ENCODE data around the gene CASZ1.
A peak's percentile ranks its signal among the peaks of the same experiment; 100 is the strongest.

The CASZ1 gene

GRCh38 chr1:10704368-10704882 is 92.0 kb downstream of the CASZ1 start:
- no peak for DNase-seq (ENCODE audit: low read depth)

- DNase-seq (ENCODE audit: low read depth), result no peak
Observed at GRCh38 chr1:10703702-10704101, 92.7 kb downstream of the CASZ1 start.

GRCh38 chr1:10701145-10701544 is 95.3 kb downstream of the CASZ1 start:
- no peak for DNase-seq (ENCODE audit: low read depth)

GRCh38 chr1:10699470-10699835 is 97.0 kb downstream of the CASZ1 start:
- DNase-seq (ENCODE audit: low read depth), result no peak

GRCh38 chr1:10698726-10699469 is 97.5 kb downstream of the CASZ1 start:
- no peak for DNase-seq (ENCODE audit: low read depth)

- DNase-seq (ENCODE audit: low read depth), result no peak
Observed at GRCh38 chr1:10697621-10698160, 98.8 kb downstream of the CASZ1 start.

GRCh38 chr1:10696977-10697376 is 99.5 kb downstream of the CASZ1 start:
- DNase-seq (ENCODE audit: low read depth), result no peak

- DNase-seq (ENCODE audit: low read depth), result peak; percentile 40
Observed at GRCh38 chr1:10694633-10695627, 101.5 kb downstream of the CASZ1 start.

GRCh38 chr1:10694274-10694632 is 102.2 kb downstream of the CASZ1 start:
- no peak for DNase-seq (ENCODE audit: low read depth)

GRCh38 chr1:10693497-10694273 is 102.8 kb downstream of the CASZ1 start:
- DNase-seq (ENCODE audit: low read depth), result no peak

GRCh38 chr1:10693152-10693496 is 103.3 kb downstream of the CASZ1 start:
- DNase-seq (ENCODE audit: low read depth), result no peak

- peak; percentile 26 for DNase-seq (ENCODE audit: low read depth)
Observed at GRCh38 chr1:10692401-10693021, 103.9 kb downstream of the CASZ1 start.

GRCh38 chr1:10691740-10692125 is 104.7 kb downstream of the CASZ1 start:
- DNase-seq (ENCODE audit: low read depth), result no peak

GRCh38 chr1:10691075-10691739 is 105.2 kb downstream of the CASZ1 start:
- no peak for DNase-seq (ENCODE audit: low read depth)

GRCh38 chr1:10690484-10690883 is 106.0 kb downstream of the CASZ1 start:
- DNase-seq (ENCODE audit: low read depth), result no peak

GRCh38 chr1:10688409-10688786 is 108.0 kb downstream of the CASZ1 start:
- DNase-seq (ENCODE audit: low read depth), result no peak

- no peak for DNase-seq (ENCODE audit: low read depth)
Observed at GRCh38 chr1:10687782-10688408, 108.6 kb downstream of the CASZ1 start.

- no peak for DNase-seq (ENCODE audit: low read depth)
Observed at GRCh38 chr1:10687251-10687651, 109.2 kb downstream of the CASZ1 start.

GRCh38 chr1:10686404-10687040 is 109.9 kb downstream of the CASZ1 start:
- no peak for DNase-seq (ENCODE audit: low read depth)

- no peak for DNase-seq (ENCODE audit: low read depth)
Observed at GRCh38 chr1:10685808-10686403, 110.5 kb downstream of the CASZ1 start.

All from stimulated activated CD8-positive, alpha-beta memory T cell treated with anti-CD3 and anti-CD28 coated beads, Interleukin-15, amount 100 ng/mL, for 24 hours (primary cell).